Keratinocyte (primary cell): ENCODE results near the gene VAT1L. TPM values are rescaled to one million over a fixed set of nuclear protein-coding genes. Genes with fewer than 3 reads are reported as not detected.

Experiments used
- DNase-seq: peaks from one replicate; pipeline ENCODE4 v3.0.0-alpha.2; 2011; ENCODE audit warnings: low read depth, missing footprints, low spot score
- FAIRE-seq: peaks from 2 replicates; lab custom pipeline; 2011; peaks lifted over from hg19 to GRCh38; lab: Jason Lieb, UNC
- H2AFZ ChIP-seq: 2 replicates; pipeline ENCODE4 v1.6.0; 2012; ENCODE audit warnings: low read length, control low read depth, inconsistent platforms; ENCODE audit not compliant: control insufficient read depth
- H3K27ac ChIP-seq: 2 replicates; pipeline ENCODE4 v1.5.1; 2011; ENCODE audit warnings: low read length; ENCODE audit not compliant: control insufficient read depth, insufficient read depth
- H3K27me3 ChIP-seq: 3 replicates; pipeline ENCODE4 v1.6.0; 2011; ENCODE audit warnings: low read length; ENCODE audit not compliant: control insufficient read depth, insufficient read depth; ENCODE audit errors: extremely low read depth
- H3K36me3 ChIP-seq, 2 experiments: 2 replicates in 1 of 2; 3 replicates in 1 of 2; pipeline ENCODE4 v1.5.1; 2011; ENCODE audit warnings: low read length in 2 of 2, mild to moderate bottlenecking in 1 of 2; ENCODE audit not compliant: control insufficient read depth in 2 of 2, insufficient read depth in 2 of 2; ENCODE audit errors: extremely low read depth in 1 of 2
- H3K4me1 ChIP-seq: 3 replicates; pipeline ENCODE4 v1.5.1; 2011; ENCODE audit warnings: low read length; ENCODE audit not compliant: control insufficient read depth, insufficient read depth; ENCODE audit errors: extremely low read depth
- H3K4me2 ChIP-seq: 3 replicates; pipeline ENCODE4 v1.6.0; 2011; ENCODE audit warnings: low read depth, low read length; ENCODE audit not compliant: control insufficient read depth, insufficient read depth; ENCODE audit errors: extremely low read depth
- H3K4me3 ChIP-seq, 3 experiments: fragments of 200-600 bp in 1 of 3; sonication (generic) in 1 of 3; 2 replicates in 2 of 3; 3 replicates in 1 of 3; pipeline ENCODE4 v1.5.1; 2011 to 2016; ENCODE audit warnings: low read length in 3 of 3, mild to moderate bottlenecking in 3 of 3, control low read depth in 2 of 3, inconsistent platforms in 1 of 3, low read depth in 1 of 3, mixed read lengths in 1 of 3, mixed run types in 1 of 3, moderate library complexity in 1 of 3; ENCODE audit not compliant: control insufficient read depth in 2 of 3, insufficient read depth in 2 of 3; ENCODE audit errors: extremely low read depth in 1 of 3
- H3K79me2 ChIP-seq: 2 replicates; pipeline ENCODE4 v1.6.0; 2012; ENCODE audit warnings: low read length; ENCODE audit not compliant: control insufficient read depth, insufficient read depth
- H3K9ac ChIP-seq: 3 replicates; pipeline ENCODE4 v1.6.0; 2011; ENCODE audit warnings: low read length; ENCODE audit not compliant: control insufficient read depth, insufficient read depth; ENCODE audit errors: extremely low read depth
- H3K9me1 ChIP-seq: 3 replicates; pipeline ENCODE4 v1.6.0; 2011; ENCODE audit warnings: low read length; ENCODE audit not compliant: control insufficient read depth, insufficient read depth; ENCODE audit errors: extremely low read depth
- H3K9me3 ChIP-seq: 2 replicates; pipeline ENCODE4 v1.5.1; 2012; ENCODE audit warnings: low read depth, low read length; ENCODE audit not compliant: control insufficient read depth
- H4K20me1 ChIP-seq: 3 replicates; pipeline ENCODE4 v1.6.0; 2011; ENCODE audit warnings: low read length; ENCODE audit not compliant: control insufficient read depth, insufficient read depth; ENCODE audit errors: extremely low read depth
- EZH2 ChIP-seq: IDR thresholded peaks from one replicate; pipeline ENCODE4 v1.6.1; 2012; ENCODE audit warnings: inconsistent platforms, mild to moderate bottlenecking, low read length, moderate library complexity
- dilution Hi-C: fragments of 300-500 bp; cut with MboI; formaldehyde crosslinking; loops from one replicate; pipeline ENCODE4 v1.7.0; 2020; ENCODE audit warnings: low sequenced_read_pairs; ENCODE audit not compliant: extremely low pct_ligation_motif_present
- polyA plus RNA-seq, 5 experiments: library from polyadenylated mRNA; depleted of rRNA in 3 of 5; stranded (reverse) in 3 of 5; stranded (forward) in 1 of 5; unstranded in 1 of 5; fragments of >200 nt; gene quantifications; 1 replicate in 1 of 5; 2 replicates in 3 of 5; 3 replicates in 1 of 5; pipeline versions ENCODE4 v1.2.1 to v1.2.3, GENCODE V29; 2011 to 2012; ENCODE audit warnings: missing spikeins in 2 of 5, low read depth in 1 of 5, low replicate concordance in 1 of 5
- TF ChIP-seq, protein P1 (sequence below), 3 experiments: IDR thresholded peaks in 1 of 3; conservative IDR thresholded peaks in 1 of 3; optimal IDR thresholded peaks in 1 of 3; 2 replicates in 2 of 3; 3 replicates in 1 of 3; pipeline versions ENCODE3 to v1.5.1; 2011; ENCODE audit warnings: low read length in 3 of 3, mild to moderate bottlenecking in 3 of 3, moderate library complexity in 2 of 3, control low read depth in 1 of 3, inconsistent platforms in 1 of 3; ENCODE audit not compliant: insufficient read depth in 2 of 3; ENCODE audit errors: extremely low read depth in 1 of 3

The VAT1L gene
- polyA plus RNA-seq, 1 donor (not counting 4 experiments of a cell fraction or from before 2014, with no cell fraction given): not detected

DNA sequence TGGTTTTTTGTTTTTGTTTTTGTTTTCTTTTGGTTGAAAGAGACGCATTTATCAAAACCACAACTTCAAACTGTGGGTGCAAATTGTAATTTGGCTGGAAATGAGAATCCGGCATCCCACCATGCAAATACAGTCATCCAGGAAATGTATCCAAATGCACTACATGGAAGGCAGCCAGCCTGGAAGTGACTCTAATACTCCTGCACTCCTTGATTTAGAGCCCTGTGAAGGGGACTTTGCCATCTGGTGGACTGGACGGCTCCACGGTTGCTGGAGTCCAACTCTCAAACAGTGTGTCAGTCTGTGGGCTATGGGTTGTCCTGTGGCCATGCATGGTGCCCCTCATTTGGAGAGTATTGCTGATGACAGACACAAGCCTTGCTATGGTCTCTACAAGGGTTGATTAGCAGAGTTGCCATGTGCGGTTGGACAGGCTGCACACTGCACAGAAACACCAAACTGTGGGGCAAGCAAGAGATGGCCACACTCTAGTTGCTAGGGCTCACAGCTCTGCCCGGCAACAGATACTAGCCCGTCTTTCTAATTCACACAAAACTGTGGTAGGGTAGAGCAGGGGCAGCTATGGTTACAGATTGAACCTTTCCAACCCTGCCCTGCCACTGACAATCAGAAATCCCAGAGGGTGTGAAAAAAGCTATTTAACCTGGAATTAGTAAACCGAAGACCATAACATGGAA, 62.4 kb downstream of the VAT1L start:
- H3K79me2 ChIP-seq: no peaks in the 10 kb centered on the region
- H2AFZ ChIP-seq: no peak overlapping the region
- no peak for DNase-seq
- no peaks in the 10 kb centered on the region for H3K9me3 ChIP-seq
- H3K4me3 ChIP-seq: no peak overlapping the region
- no peaks in the 10 kb centered on the region for H3K4me1 ChIP-seq
- no peak for TF ChIP-seq EZH2
- TF ChIP-seq, protein P1, sequence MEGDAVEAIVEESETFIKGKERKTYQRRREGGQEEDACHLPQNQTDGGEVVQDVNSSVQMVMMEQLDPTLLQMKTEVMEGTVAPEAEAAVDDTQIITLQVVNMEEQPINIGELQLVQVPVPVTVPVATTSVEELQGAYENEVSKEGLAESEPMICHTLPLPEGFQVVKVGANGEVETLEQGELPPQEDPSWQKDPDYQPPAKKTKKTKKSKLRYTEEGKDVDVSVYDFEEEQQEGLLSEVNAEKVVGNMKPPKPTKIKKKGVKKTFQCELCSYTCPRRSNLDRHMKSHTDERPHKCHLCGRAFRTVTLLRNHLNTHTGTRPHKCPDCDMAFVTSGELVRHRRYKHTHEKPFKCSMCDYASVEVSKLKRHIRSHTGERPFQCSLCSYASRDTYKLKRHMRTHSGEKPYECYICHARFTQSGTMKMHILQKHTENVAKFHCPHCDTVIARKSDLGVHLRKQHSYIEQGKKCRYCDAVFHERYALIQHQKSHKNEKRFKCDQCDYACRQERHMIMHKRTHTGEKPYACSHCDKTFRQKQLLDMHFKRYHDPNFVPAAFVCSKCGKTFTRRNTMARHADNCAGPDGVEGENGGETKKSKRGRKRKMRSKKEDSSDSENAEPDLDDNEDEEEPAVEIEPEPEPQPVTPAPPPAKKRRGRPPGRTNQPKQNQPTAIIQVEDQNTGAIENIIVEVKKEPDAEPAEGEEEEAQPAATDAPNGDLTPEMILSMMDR (optimal IDR thresholded peaks at IDR 0.05 in 1 of 3, IDR thresholded peaks at IDR 0.05 in 1 of 3, conservative IDR thresholded peaks at IDR 0.05 in 1 of 3; ENCODE audit: extremely low read depth in 1 of 3, insufficient read depth in 2 of 3, low read length in 3 of 3): no peak
- H3K36me3 ChIP-seq: no peaks in the 10 kb centered on the region
- H4K20me1 ChIP-seq: no peaks in the 10 kb centered on the region
- dilution Hi-C loops: no loop called here
- FAIRE-seq: no peak
- no peaks in the 10 kb centered on the region for H3K27me3 ChIP-seq
- H3K4me2 ChIP-seq: no peak overlapping the region
- H3K27ac ChIP-seq: no peak overlapping the region
- no peak overlapping the region for H3K9ac ChIP-seq
- H3K9me1 ChIP-seq: no peaks in the 10 kb centered on the region

DNA sequence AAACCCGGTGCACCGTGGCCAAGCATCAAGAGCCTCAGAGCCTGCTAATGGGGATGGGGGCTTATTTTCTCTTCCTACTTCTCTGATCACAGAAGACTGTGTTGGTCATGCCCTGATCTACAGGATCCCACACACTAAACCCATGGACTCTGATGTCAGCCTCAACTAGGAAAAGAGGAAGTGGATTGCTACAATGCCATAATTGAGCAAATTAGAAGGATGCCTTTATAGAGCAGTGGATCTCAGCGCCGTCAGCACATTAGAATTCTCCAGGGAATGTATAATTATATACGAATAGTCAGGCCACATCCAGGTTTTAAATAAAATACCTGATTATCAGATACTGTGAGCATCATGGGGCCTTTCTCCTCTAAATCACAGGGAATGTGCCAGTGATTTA, 64.8 kb downstream of the VAT1L start:
- Histone ChIP-seq H4K20me1 (no peaks in the 10 kb centered on the region), H3K4me2 (no peak overlapping the region), H2AFZ (no peak overlapping the region), H3K27ac (no peak overlapping the region), H3K9me1 (no peaks in the 10 kb centered on the region), H3K36me3 (no peaks in the 10 kb centered on the region), H3K79me2 (no peaks in the 10 kb centered on the region), H3K9ac (no peak overlapping the region), H3K9me3 (no peaks in the 10 kb centered on the region), H3K4me3 (no peak overlapping the region), H3K27me3 (no peaks in the 10 kb centered on the region), H3K4me1 (no peaks in the 10 kb centered on the region)
- FAIRE-seq (no peak), DNase-seq (no peak)
- dilution Hi-C loops: no loop called here
- TF ChIP-seq EZH2: no peak
- TF ChIP-seq, protein P1 (optimal IDR thresholded peaks at IDR 0.05 in 1 of 3, IDR thresholded peaks at IDR 0.05 in 1 of 3, conservative IDR thresholded peaks at IDR 0.05 in 1 of 3; ENCODE audit: extremely low read depth in 1 of 3, insufficient read depth in 2 of 3, low read length in 3 of 3): no peak
